Astrocyte of the cerebellum (primary cell): ENCODE results near the gene CFAP43.

Experiments used
- DNase-seq: peaks from one replicate; pipeline ENCODE4 v3.0.0-alpha.2; 2011; ENCODE audit warnings: low read depth
- H3K4me3 ChIP-seq: 2 replicates; pipeline ENCODE4 v1.5.1; 2011; ENCODE audit warnings: mild to moderate bottlenecking, low read depth, low read length, moderate library complexity
- in situ Hi-C: cut with HindIII; loops from 2 replicates; pipeline ENCODE4 v1.10.0; 2017; ENCODE audit warnings: low sequenced_read_pairs
- TF ChIP-seq, protein P1 (sequence below): IDR thresholded peaks from 2 replicates; pipeline ENCODE4 v1.5.1; 2012; ENCODE audit warnings: low read length, low read depth, moderate library complexity, mild to moderate bottlenecking; ENCODE audit errors: missing control alignments

CFAP43 gene

DNA sequence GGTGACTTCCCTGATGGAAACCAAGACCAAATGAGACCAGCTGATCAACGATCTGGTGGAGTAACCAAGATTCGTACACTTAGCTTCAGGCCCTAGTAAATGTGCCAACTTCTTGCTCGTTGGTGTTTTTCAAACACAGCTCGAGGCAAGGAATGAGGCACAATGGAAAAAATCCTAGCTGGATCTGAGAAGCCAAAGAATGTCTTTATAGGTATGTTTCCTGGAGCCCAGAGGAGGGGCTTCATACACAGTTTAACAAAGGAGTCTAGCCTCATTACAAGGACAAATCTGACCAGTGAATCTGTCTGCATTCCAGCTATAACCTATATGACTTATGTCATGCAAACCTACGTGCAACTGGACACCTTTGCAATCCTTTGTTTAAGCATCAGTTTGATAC, 150.2 kb downstream of the CFAP43 start:
- TF ChIP-seq, protein P1, sequence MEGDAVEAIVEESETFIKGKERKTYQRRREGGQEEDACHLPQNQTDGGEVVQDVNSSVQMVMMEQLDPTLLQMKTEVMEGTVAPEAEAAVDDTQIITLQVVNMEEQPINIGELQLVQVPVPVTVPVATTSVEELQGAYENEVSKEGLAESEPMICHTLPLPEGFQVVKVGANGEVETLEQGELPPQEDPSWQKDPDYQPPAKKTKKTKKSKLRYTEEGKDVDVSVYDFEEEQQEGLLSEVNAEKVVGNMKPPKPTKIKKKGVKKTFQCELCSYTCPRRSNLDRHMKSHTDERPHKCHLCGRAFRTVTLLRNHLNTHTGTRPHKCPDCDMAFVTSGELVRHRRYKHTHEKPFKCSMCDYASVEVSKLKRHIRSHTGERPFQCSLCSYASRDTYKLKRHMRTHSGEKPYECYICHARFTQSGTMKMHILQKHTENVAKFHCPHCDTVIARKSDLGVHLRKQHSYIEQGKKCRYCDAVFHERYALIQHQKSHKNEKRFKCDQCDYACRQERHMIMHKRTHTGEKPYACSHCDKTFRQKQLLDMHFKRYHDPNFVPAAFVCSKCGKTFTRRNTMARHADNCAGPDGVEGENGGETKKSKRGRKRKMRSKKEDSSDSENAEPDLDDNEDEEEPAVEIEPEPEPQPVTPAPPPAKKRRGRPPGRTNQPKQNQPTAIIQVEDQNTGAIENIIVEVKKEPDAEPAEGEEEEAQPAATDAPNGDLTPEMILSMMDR = no peak
- no peak overlapping the region for H3K4me3 ChIP-seq
- in situ Hi-C loops = no loop called here
- no peak for DNase-seq

DNA sequence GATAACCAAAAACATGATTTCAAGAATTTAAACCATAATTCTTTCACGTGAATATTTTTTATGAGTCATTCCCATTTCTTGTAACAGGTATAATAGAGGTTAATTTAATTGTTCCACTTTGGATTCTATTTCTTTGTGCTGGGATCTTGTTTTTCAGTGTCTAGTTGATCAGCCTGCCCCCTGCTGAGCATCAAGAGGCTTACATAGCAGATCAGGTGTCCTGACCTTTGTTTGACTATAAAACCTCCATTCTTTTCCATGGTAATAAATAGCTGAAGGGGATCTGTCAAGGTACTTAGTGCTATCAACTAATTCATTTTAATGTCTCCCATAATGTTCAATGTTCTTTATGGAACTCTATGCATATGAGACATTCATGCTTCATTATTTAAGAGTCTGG, 151.4 kb downstream of the CFAP43 start:
- TF ChIP-seq, protein P1 = peak; percentile 12
- in situ Hi-C loops = no loop called here
- no peak for DNase-seq
- H3K4me3 ChIP-seq = no peak overlapping the region
